ENCODE measurements around the gene BYSL.

- TF ChIP-seq GATA2 (IDR thresholded peaks at IDR 0.05; ENCODE audit: low read depth, low read length) (no peak), GATA3 (IDR thresholded peaks at IDR 0.05; ENCODE audit: low read depth, low read length) (no peak)
These were observed 42.3 kb upstream of the BYSL start for GRCh38 chr6:41878961-41879405.
